ENCODE measurements around the gene CAB39L. TPM values are rescaled to one million over a fixed set of nuclear protein-coding genes. Genes with fewer than 3 reads are reported as not detected.

Gene CAB39L
- total and polyA plus RNA-seq, 2 donors (not counting 3 experiments of a cell fraction or from before 2014, with no cell fraction given): 3.1 to 7.2 TPM

- Histone ChIP-seq H2AFZ (ENCODE audit: low read depth, low read length) (no peak overlapping the region), H3K4me3 (replicated peaks in 1 of 3; ENCODE audit: insufficient read depth in 1 of 3, low read depth in 1 of 3, low read length in 3 of 3) (no peak overlapping the region), H3K36me3 (ENCODE audit: control insufficient read depth in 2 of 2, extremely low read depth in 1 of 2, insufficient read depth in 2 of 2, low read length in 2 of 2) (no peaks in the 10 kb centered on the region), H4K20me1 (replicated peaks; ENCODE audit: control insufficient read depth, extremely low read depth, insufficient read depth, low read length) (no peaks in the 10 kb centered on the region), H3K9me1 (replicated peaks; ENCODE audit: control insufficient read depth, extremely low read depth, insufficient read depth, low read length) (no peaks in the 10 kb centered on the region), H3K9ac (replicated peaks; ENCODE audit: extremely low read depth, insufficient read depth, low read length) (no peak overlapping the region), H3K27me3 (ENCODE audit: control insufficient read depth in 2 of 2, insufficient read depth in 2 of 2, low read length in 2 of 2) (no peaks in the 10 kb centered on the region), H3K4me2 (ENCODE audit: insufficient read depth, low read length) (no peak overlapping the region), H3K27ac (ENCODE audit: insufficient read depth, low read depth, low read length) (no peak overlapping the region), H3K4me1 (ENCODE audit: control insufficient read depth, extremely low read depth, insufficient read depth, low read length) (no peaks in the 10 kb centered on the region), H3K79me2 (ENCODE audit: control insufficient read depth, insufficient read depth, low read length) (no peaks in the 10 kb centered on the region), H3K9me3 (replicated peaks; ENCODE audit: control insufficient read depth, insufficient read depth, low read length) (no peaks in the 10 kb centered on the region)
- no peak for DNase-seq (ENCODE audit: low read depth, low spot score)
- dilution Hi-C loops (cut with MboI; ENCODE audit: extremely low pct_ligation_motif_present, low sequenced_read_pairs): no loop called here
- intact Hi-C loops (cut with micrococcal nuclease): no loop called here
- ChIA-PET POLR2A (no interaction called here), CTCF (no interaction called here)
- BruUV-seq (replicated peaks): no TSS peak
- TF ChIP-seq POLR2AphosphoS5 (IDR thresholded peaks at IDR 0.05; ENCODE audit: insufficient read depth, low read depth, low read length) (no peak), POLR2A (IDR thresholded peaks at IDR 0.05; ENCODE audit: low read depth, low read length) (no peak), CTCF (IDR thresholded peaks at IDR 0.05; ENCODE audit: extremely low read depth in 1 of 2, insufficient read depth in 1 of 2, low read depth in 1 of 2, low read length in 2 of 2) (no peak), JUN (IDR thresholded peaks at IDR 0.05; ENCODE audit: borderline replicate concordance, insufficient read depth, insufficient read length, low read depth) (no peak), FOS (IDR thresholded peaks at IDR 0.05; ENCODE audit: borderline replicate concordance, insufficient read depth, low read length) (no peak), EZH2 (IDR thresholded peaks at IDR 0.05; ENCODE audit: borderline replicate concordance, low read depth, low read length, severe bottlenecking) (no peak), MYC (IDR thresholded peaks at IDR 0.05; ENCODE audit: low read depth, low read length) (no peak), GATA2 (IDR thresholded peaks at IDR 0.05; ENCODE audit: insufficient read depth, insufficient read length, low read depth, low read length) (no peak)
- TF ChIP-seq, protein P1, sequence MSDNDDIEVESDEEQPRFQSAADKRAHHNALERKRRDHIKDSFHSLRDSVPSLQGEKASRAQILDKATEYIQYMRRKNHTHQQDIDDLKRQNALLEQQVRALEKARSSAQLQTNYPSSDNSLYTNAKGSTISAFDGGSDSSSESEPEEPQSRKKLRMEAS (IDR thresholded peaks at IDR 0.05; ENCODE audit: insufficient read depth, insufficient read length): no peak
- no peak for FAIRE-seq
Measured at GRCh38 chr13:49348751-49349150, 95.1 kb downstream of the CAB39L start.

All from endothelial cell of umbilical vein (primary cell).